Panc1 (cell line): ENCODE measurements around the gene RAB3B.

ENCODE experiments used
- CTCF ChIP-seq: fragments of 450-650 bp; IDR thresholded peaks from 2 replicates; pipeline ENCODE4 v1.5.1; 2017; ENCODE audit warnings: mild to moderate bottlenecking
- POLR2AphosphoS5 ChIP-seq: IDR thresholded peaks from 2 replicates; pipeline ENCODE4 v1.6.1; 2012; ENCODE audit warnings: mild to moderate bottlenecking, low read depth, low read length, moderate library complexity

GRCh38 chr1:51961954-51962353 is 28.5 kb downstream of the RAB3B start:
- TF ChIP-seq CTCF: no peak
- no peak for TF ChIP-seq POLR2AphosphoS5
